Globus pallidus (tissue), 1 donor: ENCODE results near the gene TMCC1.
"Not testable (repeated sequence)": the region's sequence is repeated elsewhere in the genome, so short reads cannot be mapped to it uniquely, and the experiment has no call there.

Source experiments
- DNase-seq: peaks from one replicate; pipeline ENCODE4 v3.0.0-alpha.2; 2015; ENCODE audit warnings: low spot score

TMCC1 gene

DNA sequence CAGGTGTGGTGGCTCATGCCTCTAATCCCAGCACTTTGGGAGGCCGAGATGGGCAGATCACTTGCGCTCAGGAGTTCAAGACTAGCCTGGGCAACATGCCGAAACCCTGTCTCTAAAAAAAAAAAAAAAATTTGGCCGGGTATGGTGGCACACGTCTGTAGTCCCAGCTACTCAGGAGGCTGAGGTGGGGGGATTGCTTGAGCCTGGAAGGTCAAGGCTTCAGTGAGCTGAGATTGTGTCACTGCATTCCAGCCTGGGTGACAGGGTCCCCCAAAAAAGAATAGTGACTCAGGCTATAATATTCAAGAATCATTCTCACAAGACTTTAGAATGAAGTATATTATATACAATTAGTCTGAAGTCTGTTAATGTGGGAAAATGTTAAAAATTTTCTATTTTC, 216.5 kb downstream of the TMCC1 start:
- DNase-seq = no peak

DNA sequence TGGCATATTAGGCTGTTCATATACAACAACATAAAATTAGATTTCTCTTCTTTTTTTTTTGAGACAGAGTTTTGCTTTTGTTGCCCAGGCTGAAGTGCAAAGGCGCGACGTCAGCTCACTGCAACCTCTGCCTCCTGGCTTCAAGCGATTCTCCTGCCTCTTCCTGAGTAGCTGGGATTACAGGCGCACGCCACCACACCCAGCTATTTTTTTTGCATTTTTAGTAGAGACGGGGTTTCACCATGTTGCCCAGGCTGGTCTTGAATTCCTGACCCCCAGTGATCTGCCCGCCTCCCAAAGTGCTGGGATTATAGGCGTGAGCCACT, 218.8 kb downstream of the TMCC1 start:
- DNase-seq = not testable (repeated sequence)

GRCh38 chr3:129673897-129674797, 219.4 kb downstream of the TMCC1 start:
- DNase-seq = no peak

DNA sequence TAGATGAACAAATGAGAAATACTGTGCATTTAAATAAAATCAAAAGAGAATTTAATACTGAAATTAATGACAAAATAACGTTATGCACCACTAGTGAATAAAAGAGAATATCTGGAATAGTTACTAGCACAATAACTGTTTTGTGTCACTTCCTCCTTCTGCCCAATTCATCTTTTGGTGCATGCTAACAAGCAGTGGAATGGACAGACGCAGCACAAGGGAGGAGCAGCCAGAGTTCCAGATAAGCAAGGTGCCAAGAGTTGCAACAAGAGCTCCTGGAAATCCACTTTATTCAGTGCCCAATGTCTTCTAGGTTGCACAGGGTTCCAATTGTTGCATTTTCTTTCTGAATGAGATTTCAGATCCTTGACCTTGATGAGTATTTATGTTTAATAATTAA, 220.5 kb downstream of the TMCC1 start:
- DNase-seq = no peak

DNA sequence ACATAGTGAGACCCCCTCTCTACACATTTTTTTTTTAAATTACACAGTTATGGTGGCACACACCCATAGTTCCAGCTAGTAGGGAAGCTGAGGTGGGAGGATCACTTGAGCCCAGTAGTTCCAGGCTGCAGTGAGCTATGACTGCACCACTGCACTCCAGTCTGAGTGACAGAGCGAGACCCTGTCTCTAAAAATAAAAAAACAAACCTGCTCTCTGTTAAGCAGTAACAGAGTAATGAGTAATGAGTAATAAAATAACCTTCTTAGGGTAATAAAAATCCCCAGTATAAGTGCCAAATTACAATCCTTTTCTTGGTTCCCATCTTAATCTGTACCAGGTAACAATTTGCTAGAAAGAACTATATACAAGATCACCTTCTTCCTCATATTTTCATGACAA, 221.1 kb downstream of the TMCC1 start:
- DNase-seq = no peak

DNA sequence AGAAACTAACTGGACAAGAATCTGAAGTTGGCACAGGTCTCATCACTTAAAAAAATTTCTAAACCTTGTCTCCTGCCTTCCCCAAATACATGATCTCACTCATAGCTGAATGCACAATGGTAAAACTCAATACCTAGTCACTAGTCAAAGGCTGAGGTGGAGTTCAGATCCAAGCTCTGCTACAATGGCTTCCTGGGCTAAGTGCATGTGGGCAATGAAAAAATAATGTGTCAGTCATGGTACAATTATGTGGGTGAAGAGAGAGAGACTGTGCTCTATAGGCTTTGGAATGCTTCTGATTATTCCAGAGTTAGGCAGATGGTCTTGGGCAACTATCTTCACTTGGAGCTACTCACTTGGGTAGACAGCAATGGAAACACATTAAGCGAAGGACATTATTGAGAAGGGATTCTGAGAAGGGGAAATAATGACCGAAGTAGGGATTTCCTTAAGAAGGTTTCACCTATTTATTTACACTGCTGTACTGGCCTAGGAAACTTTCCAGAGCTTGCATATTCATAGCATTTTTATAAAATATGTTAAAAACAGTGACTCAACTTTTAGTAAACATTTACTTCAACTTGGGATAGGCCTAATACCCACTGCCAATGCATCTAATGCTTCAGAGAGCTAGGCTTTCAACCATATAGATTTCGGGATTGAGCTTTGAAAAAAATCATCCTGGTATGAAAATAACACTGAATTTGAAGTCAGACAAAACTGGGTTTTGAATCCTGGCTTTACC, 228.3 kb downstream of the TMCC1 start:
- no peak for DNase-seq

GRCh38 chr3:129663930-129664646, 229.4 kb downstream of the TMCC1 start:
- DNase-seq = no peak

GRCh38 chr3:129663045-129663446, 230.5 kb downstream of the TMCC1 start:
- no peak for DNase-seq

DNA sequence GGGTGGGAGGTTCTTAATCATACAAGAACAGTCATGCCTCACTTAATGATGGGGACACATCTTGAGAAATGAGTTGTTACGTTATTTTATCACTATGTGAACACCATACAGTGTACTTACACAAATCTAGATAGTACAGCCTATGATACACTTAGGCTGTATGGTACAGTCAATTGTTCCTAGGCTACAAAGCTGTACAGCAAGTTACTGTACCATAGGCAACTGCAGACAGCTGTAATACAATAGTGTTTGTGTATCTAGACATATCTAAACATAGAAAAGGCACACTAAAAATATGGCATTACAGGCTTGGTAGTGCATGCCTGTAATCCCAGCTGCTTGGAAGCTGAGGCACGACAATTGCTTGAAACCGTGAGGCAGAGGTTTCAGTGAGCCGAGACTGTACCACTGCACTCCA, 231.3 kb downstream of the TMCC1 start:
- DNase-seq = no peak

DNA sequence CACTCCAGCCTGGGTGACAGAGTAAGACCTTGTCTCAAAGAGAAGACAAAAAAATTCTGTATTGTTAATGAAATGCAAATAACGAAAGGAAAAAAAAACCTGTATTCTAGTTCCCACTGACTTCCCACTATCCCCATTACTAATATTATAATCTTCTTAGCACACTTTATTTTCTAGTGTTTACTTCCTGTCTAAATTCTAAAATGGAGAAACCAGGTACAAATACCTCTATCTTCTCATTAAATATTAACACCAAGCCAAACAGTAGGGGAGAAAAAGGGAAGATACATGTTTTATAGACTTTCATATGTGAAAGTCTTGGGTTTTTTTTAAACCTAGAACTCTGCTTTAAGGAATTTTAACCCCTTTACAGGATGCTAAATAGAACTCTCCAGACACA, 231.7 kb downstream of the TMCC1 start:
- no peak for DNase-seq

GRCh38 chr3:129658110-129658843, 235.2 kb downstream of the TMCC1 start:
- DNase-seq = no peak

DNA sequence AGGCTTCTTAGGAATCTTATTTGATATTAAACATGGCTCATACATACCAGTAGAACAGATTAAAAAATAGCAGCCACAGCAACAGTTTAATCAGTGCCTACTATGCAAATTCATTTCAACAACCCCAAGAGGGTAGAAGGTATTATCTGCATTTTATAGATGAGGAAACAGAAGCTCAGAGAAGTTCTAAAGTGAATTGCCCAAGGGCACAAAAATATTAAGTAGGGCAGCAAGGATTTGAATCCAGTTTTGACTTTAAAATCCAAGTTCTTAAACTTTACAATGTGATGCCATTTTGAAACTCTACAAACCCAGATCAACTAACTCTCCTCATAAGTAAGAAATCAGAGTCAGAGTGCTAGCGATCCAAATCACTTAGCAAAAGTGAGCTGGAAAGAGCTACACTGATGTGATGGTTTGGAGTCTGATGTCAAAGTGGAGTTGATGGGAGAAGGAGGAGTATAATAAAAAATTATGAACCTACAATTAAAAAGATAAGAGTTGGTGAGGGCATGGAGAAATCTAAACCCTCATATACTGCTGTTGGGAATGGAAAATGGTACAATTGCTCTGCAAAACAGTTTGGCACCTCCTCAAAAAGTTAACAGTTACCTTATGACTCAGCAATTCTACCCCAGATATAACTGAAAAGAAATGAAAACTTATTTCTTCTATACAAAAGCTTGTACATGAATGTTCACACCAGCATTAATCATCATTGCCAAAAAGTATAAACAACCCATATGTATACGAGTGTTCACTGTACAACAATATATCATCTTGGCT, 236.1 kb downstream of the TMCC1 start:
- DNase-seq = no peak

GRCh38 chr3:129656659-129657247, 236.8 kb downstream of the TMCC1 start:
- DNase-seq = no peak

DNA sequence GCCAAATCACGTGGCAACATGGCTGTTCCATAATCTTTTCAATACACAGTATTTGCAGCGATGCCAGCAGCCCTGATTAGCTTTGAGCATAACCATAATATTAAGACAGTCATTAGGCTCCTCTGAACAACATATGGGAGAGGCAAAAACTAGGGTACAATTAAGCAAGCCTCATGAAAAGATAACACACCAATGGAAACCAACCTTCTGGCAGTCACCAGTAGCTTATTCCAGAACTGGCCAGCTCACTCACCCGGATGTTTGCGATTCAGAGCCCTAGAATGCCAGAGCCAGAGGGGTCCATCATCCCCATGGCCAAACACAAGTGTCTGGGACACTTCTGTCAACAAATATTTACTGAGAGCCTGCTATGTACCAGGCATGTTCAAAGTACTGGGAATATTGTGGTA, 238.2 kb downstream of the TMCC1 start:
- DNase-seq = no peak

DNA sequence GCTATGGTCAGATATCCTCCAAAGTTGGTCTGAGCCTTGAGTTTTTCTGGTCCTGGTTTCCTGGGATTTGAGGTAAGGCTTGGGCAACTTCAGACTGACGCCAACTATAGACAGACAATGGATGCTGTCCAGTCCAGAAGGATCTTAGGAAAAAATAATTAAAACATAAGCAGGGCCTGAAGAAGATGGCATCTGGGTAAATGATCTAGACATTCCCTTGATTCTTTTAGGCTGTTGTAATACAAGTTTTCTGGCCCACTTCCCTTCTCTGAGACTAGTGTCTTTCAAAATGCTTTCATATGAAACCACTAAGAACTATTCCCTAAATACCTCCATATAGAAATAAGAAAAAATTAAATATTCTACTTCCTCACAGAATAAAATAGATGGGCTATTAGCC, 239.4 kb downstream of the TMCC1 start:
- DNase-seq = no peak

DNA sequence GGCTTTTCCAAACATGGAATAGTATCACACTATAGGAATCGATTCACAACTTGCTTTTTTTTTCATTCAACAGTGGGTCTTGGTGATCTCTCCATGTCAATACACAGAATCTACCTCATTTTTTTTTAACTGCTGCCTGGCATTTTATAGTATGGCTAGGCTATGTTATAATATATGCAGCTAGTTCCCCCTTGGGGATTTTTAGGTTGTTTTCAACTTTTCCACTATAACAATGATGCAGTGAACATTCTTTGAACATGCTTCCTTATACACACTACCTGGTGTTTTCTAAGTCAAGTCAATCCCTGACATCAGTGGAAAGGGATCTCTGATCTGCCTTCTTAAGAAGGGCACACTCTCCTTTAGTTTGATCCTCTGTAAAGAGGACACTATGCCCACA, 240.5 kb downstream of the TMCC1 start:
- no peak for DNase-seq

- peak; percentile 80 for DNase-seq
These were observed 241.9 kb downstream of the TMCC1 start for GRCh38 chr3:129651435-129652202.

DNA sequence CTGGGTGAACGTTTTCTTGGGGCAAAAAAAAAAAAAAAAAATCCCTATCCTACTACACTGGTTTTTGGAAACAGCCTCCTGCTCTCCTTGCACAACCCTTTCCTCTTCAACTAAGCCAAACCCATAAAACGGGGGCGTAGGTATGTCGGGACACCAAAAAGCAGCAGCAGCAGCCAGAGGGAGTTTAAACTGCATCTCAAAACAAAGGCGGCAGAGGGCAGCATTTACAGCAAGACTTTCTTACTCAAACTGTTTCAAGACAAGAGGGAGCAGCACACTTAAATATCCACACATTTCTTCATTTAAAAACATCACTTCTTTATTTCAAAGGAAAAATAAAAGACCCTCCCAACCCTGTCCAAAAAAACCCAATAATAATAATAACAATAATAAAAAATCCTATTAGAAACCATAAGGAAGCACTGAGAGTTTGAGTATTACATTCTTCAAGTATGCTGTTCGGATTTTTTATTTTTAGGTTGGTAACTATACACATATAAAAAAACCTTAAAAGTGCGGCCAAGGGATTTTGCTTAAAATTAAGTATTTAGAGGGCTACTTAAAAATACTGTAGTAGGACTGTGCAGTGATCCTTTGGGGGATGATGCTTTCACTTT, 243.1 kb downstream of the TMCC1 start:
- peak; percentile 73 for DNase-seq

DNA sequence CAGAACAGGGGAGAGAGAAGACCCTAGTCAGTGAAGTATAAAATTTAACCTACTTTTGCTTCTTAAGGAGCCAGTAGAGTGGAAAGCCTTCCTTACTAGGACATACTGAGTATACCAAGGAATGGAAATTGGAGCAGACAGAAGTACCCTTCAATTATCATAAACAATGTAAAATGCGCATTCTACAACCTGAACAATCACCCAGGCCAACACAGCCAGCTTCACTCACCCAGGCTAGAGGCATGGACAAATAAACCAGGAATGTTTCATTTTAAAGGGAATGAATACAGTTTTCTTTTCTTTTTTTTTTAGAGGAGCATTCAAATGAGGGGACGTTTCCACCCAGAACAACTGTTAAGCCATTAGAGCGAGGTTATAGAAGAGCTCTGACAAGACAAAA, 245.1 kb downstream of the TMCC1 start:
- DNase-seq = no peak

GRCh38 chr3:129645286-129645685, 248.2 kb downstream of the TMCC1 start:
- DNase-seq = no peak
